ENCODE measurements around the gene IL1RL1.

IL1RL1 gene

GRCh38 chr2:102386867-102387541 lies 75.6 kb downstream of the IL1RL1 start:
- Histone ChIP-seq H3K4me3 (ENCODE audit: low read depth in 1 of 2, low read length in 1 of 2) (no peak overlapping the region), H3K27me3 (no peaks in the 10 kb centered on the region), H3K4me1 (ENCODE audit: control insufficient read depth in 1 of 2, insufficient read depth in 1 of 2, low read depth in 1 of 2, low read length in 1 of 2) (no peaks in the 10 kb centered on the region), H3K36me3 (peaks cover 60% of the 10 kb centered on the region), H3K27ac (no peak overlapping the region), H3K9me3 (no peaks in the 10 kb centered on the region)
- no peak for TF ChIP-seq CTCF (IDR thresholded peaks at IDR 0.05)

GRCh38 chr2:102387763-102388546 lies 76.6 kb downstream of the IL1RL1 start:
- Histone ChIP-seq H3K9me3 (no peaks in the 10 kb centered on the region), H3K27me3 (no peaks in the 10 kb centered on the region), H3K36me3 (peaks cover 58% of the 10 kb centered on the region), H3K4me3 (ENCODE audit: low read depth in 1 of 2, low read length in 1 of 2) (no peak overlapping the region), H3K4me1 (ENCODE audit: control insufficient read depth in 1 of 2, insufficient read depth in 1 of 2, low read depth in 1 of 2, low read length in 1 of 2) (no peaks in the 10 kb centered on the region), H3K27ac (no peak overlapping the region)
- no peak for TF ChIP-seq CTCF (IDR thresholded peaks at IDR 0.05)

- Histone ChIP-seq H3K36me3 (peaks cover 39% of the 10 kb centered on the region), H3K27ac (no peak overlapping the region), H3K9me3 (no peaks in the 10 kb centered on the region), H3K27me3 (no peaks in the 10 kb centered on the region), H3K4me3 (ENCODE audit: low read depth in 1 of 2, low read length in 1 of 2) (no peak overlapping the region), H3K4me1 (ENCODE audit: control insufficient read depth in 1 of 2, insufficient read depth in 1 of 2, low read depth in 1 of 2, low read length in 1 of 2) (no peaks in the 10 kb centered on the region)
- no peak for TF ChIP-seq CTCF (IDR thresholded peaks at IDR 0.05)
These were observed 80.2 kb downstream of the IL1RL1 start for GRCh38 chr2:102391565-102391964.

GRCh38 chr2:102392096-102392495 lies 80.7 kb downstream of the IL1RL1 start:
- H3K4me1 ChIP-seq (ENCODE audit: control insufficient read depth in 1 of 2, insufficient read depth in 1 of 2, low read depth in 1 of 2, low read length in 1 of 2), result no peaks in the 10 kb centered on the region
- H3K4me3 ChIP-seq (ENCODE audit: low read depth in 1 of 2, low read length in 1 of 2), result no peak overlapping the region
- no peaks in the 10 kb centered on the region for H3K27me3 ChIP-seq
- no peak overlapping the region for H3K27ac ChIP-seq
- peaks cover 34% of the 10 kb centered on the region for H3K36me3 ChIP-seq
- H3K9me3 ChIP-seq, result no peaks in the 10 kb centered on the region
- no peak for TF ChIP-seq CTCF (IDR thresholded peaks at IDR 0.05)

- Histone ChIP-seq H3K9me3 (no peaks in the 10 kb centered on the region), H3K27ac (no peak overlapping the region), H3K4me3 (ENCODE audit: low read depth in 1 of 2, low read length in 1 of 2) (no peak overlapping the region), H3K4me1 (ENCODE audit: control insufficient read depth in 1 of 2, insufficient read depth in 1 of 2, low read depth in 1 of 2, low read length in 1 of 2) (no peaks in the 10 kb centered on the region), H3K27me3 (no peaks in the 10 kb centered on the region), H3K36me3 (peaks cover 28% of the 10 kb centered on the region)
- no peak for TF ChIP-seq CTCF (IDR thresholded peaks at IDR 0.05)
These were observed 81.6 kb downstream of the IL1RL1 start for GRCh38 chr2:102392942-102393341.

Measured in neutrophil (primary cell).